HG02588 (cell line): ENCODE measurements around the gene GPC1.
A peak's percentile ranks its signal among the peaks of the same experiment; 100 is the strongest.

Experiments used
- ATAC-seq: cut with Tn5 transposase; IDR thresholded peaks from one replicate; pipeline ENCODE4 v1.9.1; 2021; ENCODE audit warnings: mild to moderate bottlenecking, moderate library complexity; ENCODE audit not compliant: unreplicated experiment

GPC1 gene

DNA sequence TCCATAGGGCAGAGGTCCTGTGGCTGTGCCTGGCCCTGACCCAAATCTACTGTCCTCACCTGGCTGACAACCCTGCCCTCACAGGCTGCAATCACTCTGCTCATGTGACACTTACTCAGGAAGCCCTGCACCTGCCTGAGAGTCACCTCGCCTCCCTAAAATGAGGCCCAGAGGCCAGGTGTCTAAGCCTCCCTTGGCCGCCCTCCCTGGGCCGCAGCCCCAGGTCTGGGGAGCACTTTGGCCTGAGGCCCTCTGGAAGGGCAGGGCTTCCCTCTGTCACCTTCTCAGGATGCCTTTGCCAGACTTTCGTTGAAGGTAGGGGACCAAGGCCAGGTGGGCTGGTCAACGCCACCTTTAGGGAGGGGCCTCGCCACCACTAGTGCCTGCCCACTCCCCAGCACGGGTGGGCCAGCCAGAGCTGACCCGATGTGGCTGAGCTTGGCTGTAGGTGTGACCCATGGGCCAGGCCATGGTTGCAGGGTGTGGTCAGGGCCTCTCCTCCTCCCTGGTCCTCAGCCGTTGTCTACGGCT, 6.1 kb upstream of the GPC1 start:
- ATAC-seq, result no peak

DNA sequence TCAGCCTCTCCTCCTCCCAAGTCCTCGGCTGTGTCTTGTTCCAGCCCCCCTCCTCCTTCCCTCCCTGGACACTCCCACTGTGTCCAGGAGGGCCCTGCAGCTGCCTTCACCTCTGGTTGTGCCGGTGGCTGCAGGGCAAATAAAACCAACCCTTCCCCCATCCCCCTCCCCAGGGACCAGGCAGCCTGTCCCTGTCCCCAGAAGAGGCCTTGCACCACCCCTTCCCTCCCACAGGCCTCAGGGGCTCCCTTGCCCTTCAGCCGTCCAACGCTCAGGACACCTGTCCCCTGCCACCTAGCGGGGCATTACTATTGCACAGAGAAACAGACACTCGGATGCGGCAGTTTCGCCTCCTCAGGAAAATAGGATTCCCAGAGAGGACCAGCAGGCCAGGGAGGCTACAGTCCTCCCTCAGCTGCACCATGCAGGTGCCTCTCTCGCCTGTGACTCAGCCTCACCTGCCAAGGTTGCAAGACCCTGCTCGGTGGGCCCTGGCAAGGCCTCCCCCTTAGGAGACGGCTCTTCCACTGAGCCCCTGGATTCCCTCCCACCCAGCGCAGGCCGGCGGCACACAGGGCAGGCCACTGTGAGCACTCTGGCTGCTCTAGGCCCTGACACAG, 5.5 kb upstream of the GPC1 start:
- no peak for ATAC-seq

DNA sequence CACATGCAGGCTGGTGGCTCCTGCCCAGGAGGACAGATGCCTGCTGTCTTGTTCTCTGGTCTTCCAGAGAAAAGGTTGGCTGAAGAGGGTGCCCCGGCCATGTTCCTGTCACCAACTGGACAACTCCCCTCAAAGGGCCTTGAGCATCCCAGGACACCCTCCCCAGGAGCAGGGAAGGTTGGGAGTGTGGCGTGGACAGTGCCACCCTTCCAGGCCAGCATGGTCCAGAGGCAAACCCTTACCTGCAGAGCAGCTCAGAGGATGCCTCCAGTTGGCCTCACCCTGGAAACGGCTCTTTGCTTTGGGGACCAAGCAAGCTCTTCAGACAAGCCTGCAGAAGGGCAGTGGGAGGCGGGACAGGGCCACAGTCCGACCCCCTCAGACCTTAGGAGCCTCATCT, 4.9 kb upstream of the GPC1 start:
- ATAC-seq, result no peak

DNA sequence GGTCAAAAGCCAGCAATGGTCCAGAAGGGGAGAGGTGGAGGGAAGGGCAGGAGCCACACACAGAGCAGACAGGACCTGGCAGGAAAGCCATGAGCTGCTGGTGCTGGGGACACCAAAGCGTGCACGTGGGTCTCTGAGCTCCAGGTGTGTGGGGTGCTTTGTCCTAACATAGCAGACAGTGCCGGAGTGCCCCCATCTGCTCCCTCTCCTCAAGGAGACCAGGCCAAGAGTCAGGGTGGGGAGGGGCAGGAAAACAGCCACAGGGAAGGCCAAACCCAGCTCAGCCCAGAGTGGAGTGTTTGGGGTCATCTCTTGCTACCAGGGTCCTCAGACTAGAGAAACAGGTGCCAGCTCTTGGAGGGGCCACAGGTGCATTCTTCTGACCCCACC, 4.2 kb upstream of the GPC1 start:
- ATAC-seq, result no peak

DNA sequence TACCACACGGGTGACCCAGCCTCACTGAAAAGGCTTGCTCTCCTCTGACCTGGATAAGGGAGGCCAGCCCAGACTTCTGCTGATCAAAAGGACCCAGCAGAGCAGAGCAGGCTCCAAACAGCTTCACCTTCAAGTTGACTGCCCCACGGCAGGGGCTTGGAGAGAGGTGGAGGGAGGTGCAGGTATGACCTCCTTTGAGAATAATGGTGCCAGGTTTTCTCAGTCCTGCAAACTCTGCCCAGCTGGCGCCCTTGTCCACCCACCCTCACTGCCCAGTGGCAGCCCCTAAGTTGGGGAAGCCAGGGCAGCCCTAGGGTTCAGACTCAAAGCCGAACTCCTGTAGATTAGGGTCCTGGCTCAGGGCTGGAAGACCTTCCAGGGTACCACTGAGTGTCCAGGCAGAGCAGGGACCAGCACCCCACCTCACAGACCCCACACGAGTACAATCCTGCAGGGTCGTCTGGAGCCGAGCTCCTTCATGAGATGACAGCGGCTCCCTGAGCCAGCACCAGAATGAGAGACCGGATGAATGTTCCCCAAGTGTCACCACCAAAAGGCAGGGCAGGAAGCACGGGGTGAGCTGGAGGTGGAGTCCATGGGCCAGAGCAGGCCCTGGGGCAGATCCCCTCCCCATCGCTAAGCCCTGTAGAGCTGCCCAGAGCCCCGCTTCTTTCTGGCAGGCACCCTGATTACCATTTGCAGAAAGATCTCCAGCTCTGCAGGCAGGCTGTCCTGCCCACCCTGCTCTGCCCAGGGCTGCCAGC, 3.6 kb upstream of the GPC1 start:
- no peak for ATAC-seq

DNA sequence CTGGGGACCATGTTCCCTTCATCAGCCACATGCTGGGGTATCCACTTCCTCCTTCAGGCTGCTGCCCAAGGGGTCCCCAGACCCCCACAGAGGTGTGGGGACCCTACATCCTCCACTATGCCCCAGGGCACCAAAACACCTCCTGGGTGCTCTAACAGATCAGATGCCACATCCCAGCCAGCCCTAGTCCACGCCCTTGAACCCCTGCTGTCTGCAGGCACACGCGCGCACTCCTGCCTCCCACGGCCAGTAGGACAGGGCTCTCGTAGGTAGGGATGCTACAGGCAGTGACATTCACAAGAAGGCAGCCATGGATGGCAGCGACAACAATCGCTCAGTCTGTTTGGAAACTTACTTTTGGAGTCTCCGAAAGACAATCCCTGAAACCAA, 3.0 kb upstream of the GPC1 start:
- ATAC-seq, result no peak

DNA sequence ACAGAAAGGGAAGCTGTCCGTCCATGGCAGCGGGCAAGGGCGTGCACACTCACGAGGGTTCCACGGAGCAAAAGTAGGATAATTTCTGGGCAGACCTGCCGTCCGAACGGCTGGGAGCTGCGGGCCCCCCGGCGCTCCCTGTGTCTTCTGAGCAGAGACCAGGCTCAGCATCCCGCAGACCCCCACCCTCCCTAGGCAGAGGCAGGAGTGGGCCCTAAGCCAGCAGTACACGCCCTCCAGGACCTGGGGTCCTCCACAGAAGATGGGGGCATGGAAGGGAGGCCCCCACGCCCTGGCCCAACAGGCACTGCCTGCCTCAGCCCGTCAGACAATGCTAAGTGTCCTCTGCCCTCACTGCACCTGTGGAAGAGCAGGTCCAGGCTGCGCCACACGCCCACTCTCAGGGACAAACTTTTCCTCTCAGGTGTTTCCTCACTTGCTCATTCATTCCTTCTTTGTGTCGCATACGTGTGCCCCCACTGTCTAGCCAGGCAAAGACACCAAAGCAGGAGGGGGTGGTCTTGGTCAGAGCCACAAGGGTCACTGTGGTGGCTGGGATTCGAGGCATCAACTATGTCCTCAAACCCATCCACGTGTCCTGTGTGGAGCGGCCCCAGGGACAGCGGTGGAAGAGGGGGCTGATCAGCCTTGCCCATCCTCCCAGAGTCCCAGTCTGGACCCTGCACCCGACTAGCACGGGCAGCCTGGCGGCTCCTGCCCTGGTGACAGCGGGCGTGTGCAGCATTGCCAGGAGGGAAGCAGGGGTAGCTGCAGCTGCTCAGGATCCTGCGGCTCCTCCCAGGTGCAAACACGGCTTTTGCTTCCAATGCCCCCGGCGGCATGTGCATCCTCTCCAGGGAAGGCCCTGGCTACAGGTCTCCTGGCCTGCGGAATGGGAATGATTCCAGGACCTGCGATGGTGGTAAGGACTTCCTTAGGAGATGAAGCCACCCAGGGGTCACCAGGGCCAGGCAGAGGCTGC, 2.4 kb upstream of the GPC1 start:
- no peak for ATAC-seq

DNA sequence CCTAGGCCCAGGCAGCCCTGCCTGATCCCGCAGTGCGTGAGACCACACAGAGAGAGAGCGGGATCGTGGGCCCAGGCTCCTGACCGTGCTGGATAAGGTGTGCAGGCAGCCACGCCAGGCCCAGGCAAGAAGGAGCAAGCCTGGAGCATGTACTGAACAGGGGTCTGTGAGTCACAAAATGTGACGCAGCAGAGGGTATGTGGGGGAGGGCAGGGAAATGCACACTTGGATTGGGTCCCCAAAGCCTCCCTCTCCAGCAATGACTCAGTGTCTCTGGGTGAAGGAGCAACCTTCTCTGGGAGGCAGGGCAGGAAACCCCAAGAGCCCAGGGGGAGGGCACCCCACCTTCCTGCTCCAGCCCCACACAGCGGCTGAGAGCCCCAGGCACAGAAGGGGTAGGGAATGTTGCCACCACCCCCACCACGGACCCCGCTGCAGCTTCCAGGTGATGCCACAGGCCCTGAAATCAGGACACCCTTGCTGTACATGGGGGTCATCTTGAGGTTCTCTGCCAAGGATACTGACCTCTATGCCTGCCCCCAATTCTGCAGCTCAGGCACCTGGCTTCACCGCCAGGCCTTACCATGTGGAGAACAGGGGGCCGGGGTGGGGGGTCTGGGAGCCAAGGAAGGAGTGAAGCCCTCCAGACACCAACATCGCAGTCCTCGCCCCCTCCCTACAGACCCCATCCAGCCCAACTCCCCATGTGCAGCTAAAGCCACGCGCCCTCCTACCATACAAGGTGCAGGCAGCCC, 1.3 kb upstream of the GPC1 start:
- no peak for ATAC-seq

DNA sequence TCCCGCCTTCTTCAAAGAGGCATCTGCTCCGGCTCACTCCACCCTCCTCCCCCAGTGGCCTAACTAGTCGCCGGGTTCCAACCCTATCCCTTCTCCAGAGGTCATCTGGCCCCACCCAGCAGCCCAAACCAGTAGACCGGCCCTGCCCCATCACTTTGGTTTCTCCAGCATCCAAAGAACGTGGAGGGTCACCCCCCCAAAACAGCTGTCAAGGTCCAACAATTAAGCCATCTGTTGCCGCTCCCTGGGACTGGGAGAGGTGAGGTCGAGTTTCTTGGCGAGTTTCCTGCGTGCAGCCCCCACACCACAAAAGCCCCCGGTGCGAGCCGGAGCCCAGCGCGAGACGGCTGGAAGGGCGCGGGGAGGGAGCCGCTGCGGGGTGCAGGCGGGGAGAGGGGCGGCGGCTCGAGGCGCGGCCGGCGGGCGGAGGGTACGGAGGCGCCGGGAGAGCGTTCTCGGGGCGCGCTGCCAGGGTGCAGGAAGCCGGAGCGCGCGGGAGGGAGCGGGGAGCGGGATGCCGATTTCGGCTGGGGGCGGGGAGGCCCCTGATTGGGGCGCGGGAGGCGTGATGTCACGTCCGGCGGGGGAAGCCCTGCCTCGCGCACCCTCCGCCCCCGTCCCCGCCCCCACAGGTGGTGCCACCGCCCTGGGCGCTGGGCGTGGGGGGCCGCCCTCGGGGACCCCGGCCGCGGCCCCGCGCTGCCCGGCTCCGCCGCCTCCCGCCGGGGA, 571 bp upstream of the GPC1 start:
- ATAC-seq, result peak; percentile 43

DNA sequence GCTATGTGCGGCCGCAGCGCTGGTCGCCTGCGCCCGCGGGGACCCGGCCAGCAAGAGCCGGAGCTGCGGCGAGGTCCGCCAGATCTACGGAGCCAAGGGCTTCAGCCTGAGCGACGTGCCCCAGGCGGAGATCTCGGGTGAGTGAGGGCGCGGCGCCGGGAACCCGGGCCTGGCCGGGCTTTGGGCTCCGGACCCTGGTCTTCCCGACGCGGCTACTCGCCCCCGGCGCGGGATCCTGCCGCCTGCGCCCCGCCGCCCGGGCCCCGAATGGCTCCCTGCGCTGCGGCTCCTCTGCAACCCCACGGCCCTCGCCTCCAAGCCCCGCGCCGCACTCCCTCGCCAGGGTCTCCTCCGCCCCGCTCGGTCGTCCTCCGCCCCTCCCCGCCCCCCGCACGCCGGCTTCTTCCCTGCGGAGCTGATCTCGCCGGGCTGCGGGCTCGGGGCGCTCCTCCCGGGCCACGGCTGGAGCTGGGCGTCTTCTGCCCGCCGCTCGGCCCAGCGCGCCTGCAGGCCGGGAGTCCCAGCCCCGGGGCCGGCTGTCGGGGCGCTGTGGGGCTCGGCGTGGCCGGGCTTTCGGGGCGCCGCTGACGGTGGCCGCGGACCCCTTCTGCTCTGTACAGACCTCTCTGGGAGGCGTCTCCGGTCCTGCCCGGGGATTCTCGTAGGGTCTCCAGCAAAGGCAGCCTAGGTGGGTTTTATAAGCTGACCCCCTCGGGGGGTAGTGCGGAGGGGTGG, 652 bp downstream of the GPC1 start:
- ATAC-seq, result peak; percentile 7

DNA sequence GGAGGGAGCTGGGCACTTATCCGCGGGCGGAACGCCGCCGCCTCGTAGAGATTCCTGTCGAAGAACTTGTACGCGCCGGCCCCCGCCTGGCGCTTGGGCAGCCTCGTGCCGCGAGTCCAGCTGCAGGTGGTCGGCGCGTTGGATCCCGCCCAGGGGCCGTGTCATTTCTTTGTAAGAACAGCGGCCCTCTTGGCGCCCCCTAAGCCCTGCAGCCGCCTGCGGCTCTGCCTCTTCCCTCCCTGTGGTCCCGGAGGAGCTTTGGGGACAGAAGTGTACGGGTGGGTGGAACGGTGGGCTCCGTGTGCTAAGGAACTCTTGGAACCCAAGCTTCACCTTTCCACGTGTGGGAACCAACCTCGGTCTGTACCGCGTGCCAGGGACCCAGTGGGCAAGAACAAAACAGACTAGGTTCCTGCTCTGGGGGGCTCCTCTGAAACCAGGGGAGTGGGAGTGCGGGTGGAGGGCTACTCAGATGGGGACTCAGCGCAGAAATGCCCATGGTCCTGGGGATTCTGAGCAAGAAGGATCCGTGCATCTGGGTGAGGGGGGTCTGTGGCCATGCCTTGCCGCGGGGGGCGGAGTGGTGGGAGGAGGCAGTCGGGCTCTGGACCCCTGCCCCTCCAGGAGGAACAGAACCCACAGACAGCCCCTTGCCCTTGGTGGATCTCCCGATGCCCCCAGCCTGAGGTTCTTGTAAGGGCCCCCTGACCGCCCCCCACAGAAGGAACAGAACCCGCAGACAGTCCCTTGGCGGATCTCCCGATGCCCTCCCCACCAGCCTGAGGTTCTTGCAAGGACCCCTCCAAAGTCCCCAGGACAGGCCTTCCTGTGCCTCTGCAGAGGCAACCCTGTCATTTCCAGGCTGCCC, 1.5 kb downstream of the GPC1 start:
- ATAC-seq, result no peak

DNA sequence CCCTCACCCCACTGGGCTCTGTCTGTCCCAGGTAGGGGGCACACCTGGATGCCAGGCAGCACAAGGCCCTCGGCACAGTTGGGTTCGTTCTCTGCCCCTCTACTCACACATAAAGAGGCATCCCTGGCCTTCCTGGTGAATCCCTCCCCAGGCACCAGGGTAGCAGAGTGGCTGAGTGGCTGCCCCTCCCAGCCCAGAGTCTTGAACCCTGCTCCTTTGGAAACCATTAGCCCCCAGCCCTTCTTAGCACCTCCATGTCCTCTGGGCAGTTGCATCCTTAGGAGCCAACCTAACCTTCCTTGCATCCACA, 2.0 kb downstream of the GPC1 start:
- ATAC-seq, result no peak

DNA sequence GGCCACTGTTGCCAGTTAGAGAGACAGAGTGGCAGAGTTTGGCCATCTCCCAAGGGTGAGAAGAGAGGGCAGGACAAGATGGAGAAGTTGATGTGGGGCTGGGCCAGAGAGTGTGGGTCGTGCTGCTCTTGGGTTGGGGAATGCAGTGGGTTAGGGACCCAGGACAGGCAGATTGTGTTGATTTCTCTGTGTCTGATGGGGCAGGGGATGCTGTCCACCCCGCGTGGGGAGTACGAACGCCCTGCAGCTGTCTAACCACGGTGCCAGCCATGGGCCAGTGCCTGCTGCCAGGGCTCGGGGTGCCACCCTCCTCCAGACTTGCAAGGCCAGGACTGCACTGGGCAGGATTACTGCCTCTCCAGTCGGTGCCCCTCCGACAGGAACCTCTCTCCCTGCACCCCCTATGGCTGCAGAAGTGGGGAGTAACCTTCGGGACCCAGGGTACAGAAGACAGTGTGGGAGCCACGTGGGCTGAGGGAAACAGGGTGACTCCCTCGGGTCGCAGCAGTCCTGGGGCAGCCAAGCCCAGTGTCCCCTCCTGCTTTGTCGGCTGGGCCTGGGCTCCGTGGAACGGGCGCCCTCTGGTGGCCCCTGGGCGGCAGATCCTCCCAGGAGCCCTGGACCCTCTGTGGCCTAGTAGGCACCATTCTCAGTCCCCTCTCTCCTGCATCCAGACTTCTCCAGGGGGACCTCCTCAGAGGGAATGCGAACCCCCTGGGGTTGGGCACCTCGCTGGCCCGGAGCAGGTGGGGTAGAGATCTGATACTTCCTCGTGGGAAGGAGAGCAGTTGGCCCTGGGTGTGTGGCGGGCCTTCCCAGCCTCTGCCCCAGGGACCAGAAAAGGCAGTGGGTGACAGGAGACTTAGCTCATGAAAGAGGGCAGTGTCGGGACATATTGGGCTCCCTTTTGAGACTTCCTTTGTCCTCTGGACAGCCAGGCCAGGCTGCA, 2.7 kb downstream of the GPC1 start:
- no peak for ATAC-seq

DNA sequence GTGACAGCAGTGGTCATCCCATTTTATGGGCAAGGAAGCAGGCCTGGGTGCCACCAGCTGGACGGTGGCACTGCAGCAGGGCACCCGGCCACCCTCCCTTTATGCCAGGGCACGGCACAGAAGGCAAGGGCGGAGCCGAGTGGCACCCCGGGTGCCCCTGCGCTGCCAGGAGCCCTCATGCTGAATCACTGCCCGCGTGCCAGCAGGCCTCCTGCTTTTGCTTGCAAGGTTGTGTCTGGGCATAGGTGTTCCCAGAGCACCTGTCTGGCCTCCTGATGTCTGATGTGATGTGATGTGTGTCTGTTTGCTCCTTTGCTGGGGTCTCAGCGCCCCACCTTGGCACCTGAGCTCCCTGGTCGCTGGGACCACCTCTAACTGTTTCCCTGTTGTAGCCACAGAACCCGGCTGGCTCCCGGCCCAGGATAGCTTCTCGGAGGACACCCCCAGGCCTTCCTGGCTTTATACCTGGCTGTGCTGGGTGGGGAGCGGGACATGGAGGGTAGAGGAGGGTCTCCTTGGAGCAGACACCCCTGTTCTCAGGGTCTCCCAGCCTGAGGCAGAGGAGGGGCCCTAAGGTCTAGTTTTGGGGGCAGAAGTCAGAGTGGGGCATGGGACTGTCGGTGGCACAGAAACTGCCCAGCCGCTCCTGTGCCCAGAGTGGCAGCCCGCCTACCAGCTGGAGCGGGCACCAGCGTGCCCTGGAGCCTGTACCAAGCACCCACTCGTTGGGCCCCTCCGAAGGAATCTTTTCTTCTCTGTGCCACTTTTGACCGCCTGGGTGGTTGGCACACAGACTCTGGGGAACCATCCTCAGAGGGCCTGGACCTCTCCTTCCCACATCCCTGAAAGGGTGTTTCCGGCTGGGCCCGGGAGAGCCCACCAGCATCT, 3.6 kb downstream of the GPC1 start:
- ATAC-seq, result no peak

DNA sequence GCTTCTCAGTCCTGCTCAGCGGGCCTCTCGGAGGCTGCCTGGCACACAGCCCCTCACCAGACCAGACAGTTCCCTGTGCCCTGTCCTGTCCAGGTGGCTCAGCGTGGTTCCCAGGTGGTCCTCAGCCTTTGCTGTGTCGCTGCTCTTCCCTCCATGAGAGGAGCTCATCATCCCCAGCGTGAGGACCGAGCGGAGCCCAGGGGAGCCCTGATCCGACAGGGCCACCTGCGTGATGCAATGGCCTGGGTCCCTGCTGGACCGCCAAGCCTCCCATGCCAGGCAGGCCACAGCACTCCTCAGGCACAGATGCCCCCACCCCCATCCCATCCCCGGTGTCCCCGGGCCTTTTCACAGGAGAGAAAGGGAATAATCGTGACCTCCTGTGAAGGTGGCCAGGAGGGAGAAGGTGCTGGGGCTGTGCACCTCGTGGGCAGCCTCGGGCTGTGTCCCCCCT, 4.3 kb downstream of the GPC1 start:
- no peak for ATAC-seq

DNA sequence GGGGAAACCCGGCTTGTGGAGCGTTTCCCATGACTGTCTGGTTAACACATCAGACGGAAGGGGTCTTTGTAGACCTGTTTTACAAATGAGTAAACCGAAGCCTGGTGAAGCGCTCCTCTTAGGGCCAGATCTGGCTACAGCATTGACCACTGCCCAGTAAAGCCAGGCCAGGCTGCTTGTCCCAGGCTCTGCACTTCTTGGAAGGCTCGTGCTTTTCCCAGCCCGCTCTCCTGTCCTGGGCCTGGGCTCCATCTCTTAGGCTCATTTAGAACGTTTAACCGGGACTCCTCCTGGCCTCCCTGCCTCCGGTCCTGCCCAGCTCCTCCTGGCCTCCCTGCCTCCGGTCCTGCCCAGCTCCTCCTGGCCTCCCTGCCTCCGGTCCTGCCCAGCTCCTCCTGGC, 4.8 kb downstream of the GPC1 start:
- ATAC-seq, result no peak
